Stimulated activated CD4-positive, alpha-beta T cell treated with anti-CD3 and anti-CD28 coated beads, Interleukin-4, amount 100 ng/mL, for 1 hour (primary cell): ENCODE measurements around the gene SORBS2.
"Not testable (repeated sequence)": the region's sequence is repeated elsewhere in the genome, so short reads cannot be mapped to it uniquely, and the experiment has no call there.

Experiments
- DNase-seq: peaks from one replicate; pipeline ENCODE4 v3.0.0-alpha.2; 2020

The SORBS2 gene

DNA sequence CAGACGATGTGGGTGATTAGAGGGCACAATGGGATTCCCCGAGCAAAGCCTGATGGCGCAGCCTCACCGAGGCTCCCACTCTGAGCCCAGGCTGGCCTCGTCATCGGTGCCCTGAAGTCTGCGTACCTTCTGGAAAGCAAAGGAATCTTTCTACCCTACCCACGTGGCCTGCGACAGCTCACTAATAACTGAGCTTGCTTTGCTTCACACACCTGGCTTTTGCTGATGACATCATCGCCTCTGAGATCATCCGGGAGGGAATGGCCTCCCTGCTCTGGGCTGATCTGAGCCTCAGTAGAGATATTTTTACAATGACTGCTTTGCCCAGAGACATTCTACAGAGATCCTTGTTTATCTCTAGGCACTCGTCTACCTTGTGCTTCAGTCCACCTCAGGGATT, 231.3 kb downstream of the SORBS2 start:
- DNase-seq = no peak

DNA sequence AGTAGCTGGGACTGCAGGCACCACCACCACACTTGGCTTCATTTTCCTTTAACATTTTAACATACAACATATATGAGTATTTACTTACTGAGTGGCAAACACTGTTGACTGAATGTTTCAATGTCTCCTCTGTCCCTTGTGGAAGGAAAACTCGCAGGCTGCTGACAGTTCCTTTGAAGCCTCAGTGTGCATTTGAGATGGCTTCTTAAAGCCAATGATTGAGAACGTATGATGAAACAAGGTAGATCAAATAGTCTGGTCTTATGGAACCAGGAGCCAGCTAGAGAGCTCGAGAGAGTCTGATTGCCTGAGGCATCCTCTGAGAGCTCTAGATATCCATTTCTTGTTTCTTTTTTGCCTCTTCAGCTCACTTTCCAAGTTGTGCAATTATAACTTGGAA, 233.7 kb downstream of the SORBS2 start:
- DNase-seq = no peak

DNA sequence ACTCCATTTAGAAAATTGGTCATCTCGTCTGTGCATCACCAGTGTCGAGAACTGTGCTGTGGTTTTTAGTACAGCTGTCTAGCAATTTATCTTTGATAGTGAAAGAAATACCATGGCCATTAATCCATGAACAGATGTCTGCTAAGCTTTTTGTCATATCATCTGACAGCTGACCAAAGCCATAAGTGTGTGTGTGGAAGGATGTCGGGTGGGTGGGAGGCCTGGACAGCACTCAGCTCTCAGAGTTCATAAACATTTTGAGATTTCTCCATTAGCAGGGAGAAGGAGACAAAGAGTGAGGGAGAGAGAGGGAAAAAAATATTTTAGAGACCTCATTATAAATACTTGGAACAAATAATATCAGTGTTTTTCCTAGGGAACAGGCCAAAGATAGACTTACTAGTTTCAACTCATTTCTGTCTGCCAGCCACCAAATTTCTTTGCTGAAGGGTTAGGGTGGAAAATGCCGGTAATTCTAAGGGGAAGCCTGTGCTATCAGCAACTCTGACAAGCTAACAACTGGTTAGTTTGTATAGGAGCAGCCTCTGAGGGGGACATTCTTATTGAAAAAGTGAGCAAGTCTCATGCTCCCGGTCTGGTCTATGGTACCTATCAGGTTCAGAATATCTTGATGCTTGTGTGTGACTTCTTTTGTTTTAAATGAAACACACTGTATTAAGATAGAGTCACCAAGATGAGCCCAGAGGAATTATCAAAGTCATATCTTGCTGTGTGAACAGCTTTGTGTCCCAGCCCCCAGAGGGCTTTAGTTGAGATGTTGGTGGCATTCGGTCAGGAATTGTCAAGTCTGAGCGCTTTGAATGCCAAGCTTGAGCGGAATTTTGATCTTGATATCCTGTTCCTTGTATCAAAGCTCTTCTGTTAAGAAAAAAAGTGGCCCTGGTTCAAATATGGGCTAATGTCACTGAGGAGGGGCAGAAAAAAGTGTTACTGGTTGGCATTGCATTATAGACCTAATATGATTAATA, 234.7 kb downstream of the SORBS2 start:
- no peak for DNase-seq

DNA sequence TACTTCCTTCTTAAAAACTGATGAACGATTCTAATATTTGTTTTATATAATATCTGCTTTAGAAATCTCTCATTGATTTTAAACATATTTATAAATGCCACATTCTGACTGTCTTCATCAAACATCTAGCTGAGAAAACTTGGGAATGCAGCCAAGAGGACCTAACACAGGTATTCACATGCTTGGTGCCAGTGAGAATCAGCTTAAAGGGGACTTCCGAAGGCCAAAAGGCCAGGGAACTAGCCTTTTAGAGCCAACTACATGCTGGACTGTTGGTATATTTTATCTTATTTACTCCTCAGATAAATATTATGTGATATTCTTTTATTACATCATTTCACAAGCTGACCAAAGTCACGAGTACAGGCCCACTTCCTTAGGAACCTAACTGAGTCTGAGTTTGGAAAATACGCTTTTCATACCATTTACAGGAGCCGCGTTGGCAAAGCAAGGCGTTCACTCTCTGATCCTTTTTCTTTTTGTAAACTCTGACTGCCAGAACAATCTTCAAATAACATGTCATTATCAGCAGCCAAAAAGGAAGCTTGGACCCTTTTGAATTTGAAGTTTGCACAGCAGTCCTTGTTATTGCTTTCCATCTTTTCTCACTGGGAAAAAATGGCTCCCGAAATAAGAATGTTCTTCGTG, 235.6 kb downstream of the SORBS2 start:
- DNase-seq = no peak

DNA sequence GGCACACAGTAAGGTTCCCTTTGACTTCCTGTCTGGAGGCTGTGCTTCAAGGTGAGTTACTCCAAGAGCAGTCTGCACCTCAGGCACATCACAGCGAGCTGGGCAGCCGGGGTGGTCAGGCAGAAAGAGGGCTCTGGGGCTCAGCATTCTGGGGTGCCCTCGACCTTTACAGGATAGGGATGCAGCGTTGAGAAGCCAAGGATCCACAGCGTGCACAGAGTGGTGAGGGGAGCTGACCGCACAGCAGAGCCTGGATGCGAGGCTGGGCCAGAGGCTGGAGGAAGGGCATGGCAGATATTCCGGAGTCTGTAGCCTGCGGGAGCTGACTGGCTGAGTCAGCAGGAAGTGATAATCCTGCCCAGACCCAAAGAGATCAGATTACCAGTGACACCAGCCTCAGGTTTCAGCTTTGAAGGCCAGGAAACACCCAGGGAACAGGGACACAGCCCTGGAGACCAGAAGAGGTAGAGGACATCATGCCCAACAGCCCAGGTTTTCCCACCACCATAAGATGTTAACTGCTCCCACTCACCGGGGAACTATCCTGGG, 238.3 kb downstream of the SORBS2 start:
- DNase-seq = no peak

DNA sequence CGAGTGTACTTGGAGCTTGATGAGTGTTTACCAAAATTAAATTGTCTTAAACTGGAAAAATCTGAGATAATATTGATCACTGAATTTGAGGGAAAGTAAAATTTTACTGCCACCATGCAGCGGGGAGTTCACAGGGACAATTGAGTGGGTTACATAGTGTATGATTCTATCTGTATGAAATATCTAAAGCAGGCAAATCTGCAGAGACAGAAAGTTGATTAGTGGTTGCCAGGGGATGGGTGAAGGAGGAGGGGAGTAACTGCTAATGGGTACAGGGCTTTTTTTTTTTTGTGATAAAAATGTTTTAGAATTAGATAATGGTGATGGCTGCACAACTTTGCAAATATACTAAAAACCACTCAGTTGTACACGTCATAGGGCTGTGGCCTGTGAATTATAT, 241.3 kb downstream of the SORBS2 start:
- no peak for DNase-seq

DNA sequence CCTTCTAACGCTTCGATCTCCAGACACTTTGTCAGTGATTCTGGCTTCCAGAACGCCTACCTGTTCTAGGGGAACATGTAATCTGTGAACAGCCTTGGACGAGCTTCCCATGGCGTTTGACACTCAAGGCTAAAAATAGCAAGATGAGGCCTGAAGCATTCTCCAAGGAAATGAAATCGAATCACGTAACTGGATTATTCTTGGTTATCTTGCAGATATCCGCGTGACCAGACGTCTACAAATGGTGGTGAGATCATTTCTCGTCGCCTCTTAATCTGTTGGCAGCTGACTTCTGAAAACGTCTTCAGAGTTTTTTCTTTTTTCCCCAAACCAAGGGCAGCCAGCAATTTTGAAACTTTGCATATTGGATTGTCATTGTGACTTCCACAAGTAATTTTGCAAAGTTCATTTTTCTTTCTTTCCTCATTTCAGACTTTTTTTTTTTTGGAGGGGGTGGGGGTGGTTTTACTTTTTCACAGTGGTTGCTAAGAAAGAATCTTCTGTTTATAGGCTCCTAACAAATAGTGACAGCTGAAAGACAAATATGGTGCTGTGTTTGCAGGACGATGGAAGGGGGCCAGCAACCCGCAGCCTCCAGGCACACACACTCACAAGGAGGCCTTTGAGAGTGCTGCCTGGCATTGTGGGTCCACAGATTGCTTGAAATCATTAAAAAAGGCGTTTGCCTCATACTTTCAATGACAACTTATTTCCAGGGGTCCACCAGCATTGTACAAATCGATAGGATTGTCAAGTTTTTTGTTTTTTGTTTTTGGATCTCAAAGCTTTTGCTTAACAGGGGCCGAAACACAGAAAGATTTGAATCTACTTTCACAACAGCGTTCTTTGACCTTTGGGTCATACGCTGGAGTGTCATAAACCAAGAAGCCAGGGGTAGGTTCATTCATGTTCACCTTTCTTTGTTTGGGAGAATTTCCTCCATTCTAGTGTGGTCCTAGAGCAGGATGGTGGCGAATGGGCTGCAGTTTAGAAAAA, 244.3 kb downstream of the SORBS2 start:
- no peak for DNase-seq

DNA sequence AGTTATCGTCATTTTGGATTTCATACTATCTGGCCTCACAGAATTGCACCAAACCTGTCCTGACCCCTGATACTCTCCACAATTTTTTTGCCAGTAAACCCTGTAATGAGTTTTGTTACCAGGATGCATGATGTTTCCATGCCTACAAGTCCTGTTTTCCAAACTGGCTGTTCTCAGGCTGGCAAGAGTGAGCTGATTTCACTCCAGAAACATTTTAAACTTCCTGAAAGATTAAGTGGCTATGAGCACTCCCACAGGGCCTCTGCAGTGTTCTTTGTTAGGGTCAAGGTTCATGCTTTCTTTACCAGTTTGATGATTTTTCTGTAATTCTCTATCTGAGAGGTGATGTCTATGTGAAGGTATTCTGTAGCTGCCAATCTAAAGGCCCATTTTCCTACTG, 245.0 kb downstream of the SORBS2 start:
- no peak for DNase-seq

DNA sequence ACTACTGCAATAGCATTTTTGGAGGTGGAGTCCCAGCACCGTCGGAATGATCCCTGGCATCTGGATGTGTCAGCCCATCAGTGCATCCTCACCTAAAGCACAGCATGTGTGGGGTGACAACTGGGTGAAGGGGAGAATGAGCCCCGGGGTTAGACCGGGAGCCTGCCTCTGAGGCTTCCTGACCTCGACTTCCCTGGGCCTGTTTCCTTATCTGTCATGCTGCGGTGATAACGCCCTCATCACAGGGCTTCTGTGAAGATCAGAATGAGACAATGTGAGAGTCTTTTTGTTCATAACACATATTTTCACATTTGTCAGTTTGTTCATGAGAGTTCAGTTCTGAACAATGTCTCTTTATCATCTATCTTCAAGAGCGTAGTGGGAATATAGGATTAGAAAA, 245.6 kb downstream of the SORBS2 start:
- no peak for DNase-seq

DNA sequence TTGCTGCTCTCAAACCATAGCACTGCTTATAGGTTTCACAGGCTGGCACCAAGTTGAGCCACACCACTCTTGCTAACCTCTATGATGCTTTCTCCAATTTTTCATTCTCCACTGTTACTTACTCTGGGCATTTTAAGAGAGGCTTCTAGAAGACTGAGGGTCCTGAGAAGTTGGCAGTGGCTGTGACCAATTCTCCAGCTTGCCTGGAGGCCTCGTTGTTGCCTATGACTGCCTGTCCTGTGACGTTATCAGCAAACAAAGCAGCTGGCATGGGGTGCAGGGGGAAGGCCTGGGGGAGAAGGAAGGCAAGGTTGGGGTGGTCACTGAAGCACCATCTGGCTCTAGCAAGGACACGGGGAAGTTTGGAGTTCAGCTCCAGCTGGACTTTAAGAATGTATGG, 246.3 kb downstream of the SORBS2 start:
- DNase-seq = no peak

DNA sequence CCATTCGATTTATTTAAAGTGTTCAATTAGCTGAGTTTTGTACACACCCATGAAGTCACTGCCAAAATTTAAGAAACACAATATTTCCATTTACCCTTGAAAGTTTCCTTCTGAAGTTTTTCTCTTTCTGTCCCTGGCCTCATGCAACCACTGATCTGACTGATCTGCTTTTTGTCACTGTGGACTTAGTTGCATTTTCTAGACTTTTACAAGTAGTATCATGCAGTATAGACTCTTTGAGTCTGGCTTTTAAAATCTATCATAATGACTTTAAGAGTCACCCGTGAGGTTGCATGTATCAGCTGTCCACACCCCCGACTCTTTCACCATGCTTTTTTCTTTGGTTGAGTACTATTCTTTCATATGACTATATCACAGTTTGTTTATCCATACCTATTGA, 247.6 kb downstream of the SORBS2 start:
- DNase-seq = no peak

DNA sequence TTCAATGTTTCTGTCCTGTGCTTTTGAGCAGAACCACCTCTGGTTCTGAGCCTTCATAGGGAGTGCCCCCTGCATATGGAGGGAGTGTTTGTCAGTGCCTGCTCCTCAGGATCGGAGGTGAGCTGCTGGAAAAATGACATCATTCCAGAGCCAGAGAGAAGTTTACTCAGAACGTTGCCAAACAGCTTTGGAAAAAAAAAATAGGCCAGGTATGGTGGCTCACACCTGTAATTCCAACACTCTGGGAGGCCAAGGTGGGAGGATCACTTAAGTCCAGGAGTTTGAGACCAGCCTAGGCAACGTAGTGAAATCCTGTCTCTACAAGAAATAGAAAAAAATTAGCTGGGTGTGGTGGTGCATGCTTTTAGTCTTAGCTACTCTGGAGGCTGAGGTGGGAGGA, 249.5 kb downstream of the SORBS2 start:
- no peak for DNase-seq

DNA sequence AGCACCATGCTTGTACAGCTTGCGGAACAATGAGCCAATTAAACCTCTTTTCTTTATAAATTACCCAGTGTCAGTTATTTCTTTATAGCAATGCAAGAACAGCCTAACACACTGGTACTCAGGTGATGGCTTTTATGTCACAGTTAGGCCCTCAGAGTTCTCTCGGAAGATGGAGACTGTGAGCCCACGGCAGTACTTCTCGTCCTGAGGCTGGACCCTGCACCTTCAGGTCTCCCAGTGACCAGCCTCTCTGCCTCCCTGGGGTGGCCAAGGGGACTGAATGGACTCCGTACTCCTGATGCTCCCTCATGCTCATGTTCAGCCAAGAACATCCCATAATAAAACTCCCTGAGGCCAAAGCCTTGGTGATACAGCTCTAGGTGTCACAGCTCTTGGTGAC, 251.7 kb downstream of the SORBS2 start:
- DNase-seq = no peak

DNA sequence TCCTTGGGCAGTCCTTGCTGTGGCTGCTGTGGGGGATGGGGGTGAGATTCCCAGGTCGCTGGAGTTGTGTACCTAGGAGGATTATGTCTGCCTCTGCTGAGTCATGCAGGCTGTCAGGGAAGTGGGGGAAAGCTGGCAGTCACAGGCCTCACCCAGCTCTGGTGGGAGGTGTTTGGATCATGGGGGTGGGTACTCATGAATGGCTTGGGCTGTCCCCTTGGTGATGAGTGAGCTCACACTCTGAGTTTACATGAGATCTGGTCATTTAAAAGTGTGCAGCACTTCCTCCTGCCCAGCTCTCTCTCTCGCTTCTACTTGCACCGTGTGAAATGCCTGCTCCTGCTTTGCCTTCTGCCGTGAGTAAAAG, 252.1 kb downstream of the SORBS2 start:
- DNase-seq = no peak

DNA sequence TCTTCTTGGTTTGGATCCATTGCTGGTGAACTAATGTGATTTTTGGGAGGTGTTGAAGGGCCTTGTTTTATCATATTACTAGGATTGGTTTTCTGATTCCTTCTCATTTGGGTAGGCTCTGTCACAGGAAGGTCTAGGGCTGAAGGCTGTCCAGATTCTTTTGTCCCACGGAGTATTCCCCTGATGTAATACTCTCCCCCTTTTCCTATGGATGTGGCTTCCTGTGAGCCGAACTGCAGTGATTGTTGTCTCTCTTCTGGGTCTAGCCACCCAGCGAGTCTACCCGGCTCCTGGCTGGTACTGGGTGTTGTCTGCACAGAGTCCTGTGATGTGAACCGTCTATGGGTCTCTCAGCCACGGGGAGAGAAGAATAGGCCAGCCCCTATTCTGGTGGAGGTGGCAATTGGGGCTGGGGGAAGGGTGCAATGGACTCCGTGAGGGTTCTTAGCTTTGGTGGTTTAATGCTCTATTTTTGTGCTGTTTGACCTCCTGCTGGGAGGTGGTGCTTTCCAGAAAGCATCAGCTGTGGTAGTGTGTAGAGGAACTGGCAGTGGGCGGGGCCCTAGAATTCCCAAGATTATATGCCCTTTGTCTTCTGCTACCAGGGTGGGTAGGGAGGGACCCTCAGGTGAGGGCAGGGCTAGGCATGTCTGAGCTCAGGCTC, 252.6 kb downstream of the SORBS2 start:
- not testable (repeated sequence) for DNase-seq

DNA sequence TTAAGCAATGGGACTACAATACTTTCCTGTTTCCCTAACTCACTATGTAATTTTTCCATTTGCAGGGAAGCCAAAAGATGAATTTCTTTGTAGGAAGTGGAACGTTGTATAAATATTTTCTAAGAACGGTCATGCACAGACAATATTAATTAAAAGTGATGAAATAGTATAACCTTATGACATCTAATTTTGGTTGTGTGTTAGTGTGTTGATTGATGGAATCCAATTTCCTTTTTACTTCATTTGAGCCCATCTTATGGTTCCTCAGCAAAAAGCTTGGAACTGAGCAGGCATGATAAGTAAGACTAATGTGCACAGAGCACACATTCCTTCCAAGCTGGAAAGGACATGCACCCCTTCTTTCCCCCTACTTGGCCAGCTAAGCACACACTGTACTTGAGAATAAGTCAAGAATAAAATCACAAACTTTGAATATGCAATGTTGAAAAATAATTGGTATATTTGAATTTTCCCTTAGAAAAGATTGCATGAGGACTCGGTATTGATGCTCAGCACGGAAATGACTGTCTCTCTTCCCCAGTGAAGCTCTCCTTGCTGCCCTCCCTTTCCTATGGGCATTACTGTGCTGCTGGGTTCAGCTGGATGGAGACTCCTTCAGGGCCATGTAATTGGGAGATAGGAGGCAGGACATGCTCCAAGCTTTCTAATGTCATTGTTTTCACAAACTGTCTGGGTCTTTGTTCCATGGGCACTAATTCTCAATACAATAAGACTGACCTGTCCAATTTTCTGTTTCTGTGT, 257.4 kb downstream of the SORBS2 start:
- DNase-seq = no peak

DNA sequence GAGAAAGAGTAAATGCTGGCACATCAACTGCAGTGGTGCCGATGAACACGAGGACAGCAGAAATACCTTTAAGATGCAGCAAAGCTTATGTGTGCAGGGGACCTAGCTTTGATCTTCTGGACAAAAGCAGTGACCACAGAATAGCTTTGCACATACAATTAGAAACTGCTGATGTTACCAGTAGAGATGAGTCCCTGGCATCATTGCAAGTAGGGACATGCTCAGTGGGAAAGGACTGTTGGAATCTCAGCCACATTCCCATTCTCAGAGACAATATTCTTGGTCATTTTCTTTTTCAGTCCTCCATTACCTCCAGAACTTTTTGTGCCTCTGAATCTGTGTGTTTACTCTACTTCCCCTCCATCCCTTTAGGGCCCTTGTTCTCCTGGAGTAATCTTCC, 259.7 kb downstream of the SORBS2 start:
- no peak for DNase-seq

DNA sequence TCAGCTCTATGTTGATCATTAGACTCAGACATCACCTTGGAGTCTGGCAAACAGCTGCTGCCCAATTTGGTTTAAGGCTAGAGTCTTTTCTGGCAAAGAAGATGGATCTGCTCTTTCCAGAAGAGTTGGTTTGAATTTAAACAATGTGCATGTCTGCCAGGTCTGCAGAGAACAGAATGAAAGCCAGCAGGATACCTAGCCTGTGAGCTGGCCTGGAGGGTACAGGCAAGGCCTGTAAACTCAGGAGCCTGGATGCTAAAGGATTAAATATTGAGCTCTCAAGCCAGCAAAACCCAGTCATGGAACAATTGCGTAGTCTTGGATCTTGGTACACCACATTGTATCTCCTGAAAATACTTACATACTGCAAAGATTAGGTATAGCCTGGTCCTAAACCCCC, 261.1 kb downstream of the SORBS2 start:
- no peak for DNase-seq

DNA sequence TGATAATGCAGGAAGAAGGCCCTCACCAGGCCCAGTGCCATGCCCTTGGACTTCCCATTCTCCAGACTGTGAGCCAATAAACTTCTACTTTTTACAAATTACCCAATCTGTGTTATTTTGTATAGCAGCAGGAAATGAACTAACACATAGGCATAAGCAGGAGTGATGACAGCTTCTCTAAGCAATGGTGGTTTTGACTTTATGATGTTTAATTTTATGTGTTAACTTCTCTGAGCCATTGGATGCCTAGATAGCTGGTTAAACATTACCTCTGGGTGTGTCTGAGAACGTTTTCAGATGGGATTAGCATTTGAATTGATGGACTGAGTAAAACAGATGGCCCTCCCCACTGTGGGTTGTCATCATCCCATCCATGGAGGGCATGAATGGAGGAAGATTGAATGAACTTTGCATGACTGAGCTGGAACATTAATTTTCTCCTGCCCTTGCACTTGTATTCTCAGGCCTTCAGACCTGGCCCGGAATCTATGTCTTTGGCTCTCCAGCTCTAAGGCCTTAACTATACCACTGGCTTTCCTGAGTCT, 262.8 kb downstream of the SORBS2 start:
- DNase-seq = no peak

DNA sequence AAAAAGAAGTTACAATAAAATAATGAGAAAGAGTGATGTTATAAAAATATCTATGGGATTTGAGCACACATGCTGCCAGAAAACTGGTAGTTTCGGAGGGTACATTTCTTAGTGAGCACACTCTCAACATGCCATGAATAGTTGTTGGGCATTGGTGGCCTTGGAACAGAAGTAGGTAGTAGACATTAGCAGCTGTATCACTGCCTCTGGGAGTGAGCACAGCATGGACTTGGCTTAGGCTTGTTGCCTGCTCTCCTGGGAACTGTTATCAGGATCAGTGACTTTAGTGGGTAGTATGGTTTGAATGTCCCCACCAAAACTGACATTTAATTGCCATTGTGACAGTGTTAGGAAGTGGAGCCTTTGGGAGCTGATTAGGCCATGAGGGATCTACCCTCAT, 263.4 kb downstream of the SORBS2 start:
- DNase-seq = no peak

DNA sequence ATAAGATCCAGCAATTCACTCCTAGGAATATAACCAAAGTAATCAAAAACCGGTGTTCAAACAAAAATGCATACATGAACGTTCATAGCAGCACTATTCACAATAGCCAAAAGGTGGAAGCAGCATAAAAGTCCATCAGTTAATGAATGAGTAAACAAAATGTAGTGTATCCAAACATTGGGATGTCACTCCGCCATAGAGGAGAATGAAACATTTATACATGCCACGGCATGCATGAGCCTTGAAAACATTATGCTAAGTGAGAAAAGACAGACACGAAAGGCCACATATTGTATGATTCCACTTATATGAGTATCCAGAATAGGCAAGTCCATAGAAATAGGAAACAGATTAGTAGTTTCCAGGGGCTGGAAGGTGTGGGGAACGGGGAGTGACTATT, 265.7 kb downstream of the SORBS2 start:
- DNase-seq = no peak
